Measurements from ENCODE around the gene RAB35.
A peak's percentile ranks its signal among the peaks of the same experiment; 100 is the strongest.

Gene RAB35

DNA sequence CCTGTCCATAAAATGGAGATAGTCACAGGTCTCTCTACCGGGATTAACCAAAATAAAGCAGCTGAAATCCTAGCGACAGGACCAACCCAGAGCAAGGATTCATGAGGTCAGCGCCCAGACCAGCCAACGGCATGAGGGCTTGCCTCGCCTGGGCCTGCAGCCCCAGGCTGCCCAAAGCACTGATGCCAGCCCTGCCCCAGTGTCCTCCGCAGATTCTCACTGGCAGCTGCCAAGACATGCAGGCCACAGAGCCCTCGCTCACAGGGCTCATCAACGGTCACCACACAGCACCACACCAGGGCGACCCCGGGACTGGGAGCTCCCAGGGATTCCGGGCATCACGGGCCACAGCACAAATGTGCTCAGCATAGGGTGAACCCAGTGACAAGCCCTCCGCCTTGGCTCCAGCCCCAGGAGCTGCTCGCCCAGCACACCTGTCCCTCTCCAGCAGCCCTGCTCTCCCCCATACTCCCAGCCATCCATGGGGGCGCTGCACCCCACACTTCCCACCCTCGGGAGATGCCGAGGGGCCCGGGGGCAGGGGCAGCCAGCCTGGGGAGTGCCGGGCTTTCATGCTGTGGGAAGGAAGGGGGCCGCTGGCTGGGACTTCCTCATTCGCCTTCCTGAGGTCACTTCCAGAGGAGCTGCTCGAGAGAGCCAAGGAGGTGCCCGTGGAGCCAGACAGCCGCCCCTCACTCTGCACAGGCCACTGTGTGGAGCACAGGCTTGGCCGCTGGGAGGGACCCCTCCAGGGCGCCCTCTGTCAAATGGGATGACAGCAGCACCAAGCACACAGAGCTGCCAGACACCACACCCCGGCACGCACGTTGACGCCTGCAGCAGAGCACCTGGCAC lies 14.1 kb downstream of the RAB35 start:
- no peak for DNase-seq

- DNase-seq = no peak
These were observed 14.9 kb downstream of the RAB35 start for GRCh38 chr12:120101617-120102016.

GRCh38 chr12:120101182-120101581 lies 15.4 kb downstream of the RAB35 start:
- DNase-seq = no peak

- DNase-seq = no peak
These were observed 15.9 kb downstream of the RAB35 start for GRCh38 chr12:120100630-120101029.

DNA sequence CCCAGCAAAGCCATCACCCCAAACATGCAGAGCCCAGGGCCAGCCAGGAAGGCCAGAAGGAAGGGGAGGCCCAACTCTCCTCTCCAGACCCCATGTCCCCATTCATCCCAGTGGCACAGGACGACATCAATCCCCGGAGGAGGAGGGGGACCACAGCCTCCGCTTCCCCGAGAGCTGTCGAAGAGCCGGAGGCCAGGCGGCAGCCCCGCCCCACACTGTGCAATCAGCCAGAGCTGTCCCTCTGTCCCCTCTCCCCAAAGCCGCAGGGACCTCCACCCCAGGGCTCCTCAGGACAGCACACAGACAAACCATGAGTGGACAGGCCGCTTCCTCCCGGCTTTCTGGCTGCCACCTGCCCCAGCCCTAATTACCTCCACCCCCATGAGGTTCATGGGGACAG lies 16.8 kb downstream of the RAB35 start:
- no peak for DNase-seq

GRCh38 chr12:120098756-120099470 lies 17.6 kb downstream of the RAB35 start:
- DNase-seq = no peak

DNA sequence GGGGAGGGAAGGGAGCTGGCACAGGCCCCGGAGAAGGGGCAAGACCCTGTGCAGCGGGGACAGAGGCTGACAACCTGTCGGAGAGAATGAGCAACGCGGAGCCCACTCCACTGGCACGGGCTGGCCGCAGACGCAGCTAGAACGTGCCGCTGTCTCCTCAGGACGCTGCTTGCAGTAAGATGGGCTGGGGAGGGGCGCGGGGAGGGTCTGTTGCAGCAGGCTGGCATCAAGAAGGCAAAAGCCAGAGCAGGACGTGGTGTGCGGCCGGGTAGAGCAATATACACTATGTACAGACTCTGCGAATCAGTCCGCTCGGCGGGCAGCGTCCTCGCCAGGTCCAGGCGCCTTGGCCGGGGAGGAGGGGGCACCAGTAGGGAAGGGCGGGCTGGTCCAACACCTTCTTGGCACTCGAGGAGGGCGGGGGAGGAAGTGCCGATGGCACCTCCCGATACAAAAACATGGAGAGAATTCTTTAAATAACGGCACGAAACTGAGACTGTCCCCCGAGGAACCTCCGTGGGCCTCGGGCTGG lies 19.8 kb downstream of the RAB35 start:
- no peak for DNase-seq

GRCh38 chr12:120095736-120096135 lies 20.8 kb downstream of the RAB35 start:
- DNase-seq = no peak

GRCh38 chr12:120095331-120095730 lies 21.2 kb downstream of the RAB35 start:
- DNase-seq = no peak

- DNase-seq = no peak
These were observed 22.1 kb downstream of the RAB35 start for GRCh38 chr12:120094485-120094884.

DNA sequence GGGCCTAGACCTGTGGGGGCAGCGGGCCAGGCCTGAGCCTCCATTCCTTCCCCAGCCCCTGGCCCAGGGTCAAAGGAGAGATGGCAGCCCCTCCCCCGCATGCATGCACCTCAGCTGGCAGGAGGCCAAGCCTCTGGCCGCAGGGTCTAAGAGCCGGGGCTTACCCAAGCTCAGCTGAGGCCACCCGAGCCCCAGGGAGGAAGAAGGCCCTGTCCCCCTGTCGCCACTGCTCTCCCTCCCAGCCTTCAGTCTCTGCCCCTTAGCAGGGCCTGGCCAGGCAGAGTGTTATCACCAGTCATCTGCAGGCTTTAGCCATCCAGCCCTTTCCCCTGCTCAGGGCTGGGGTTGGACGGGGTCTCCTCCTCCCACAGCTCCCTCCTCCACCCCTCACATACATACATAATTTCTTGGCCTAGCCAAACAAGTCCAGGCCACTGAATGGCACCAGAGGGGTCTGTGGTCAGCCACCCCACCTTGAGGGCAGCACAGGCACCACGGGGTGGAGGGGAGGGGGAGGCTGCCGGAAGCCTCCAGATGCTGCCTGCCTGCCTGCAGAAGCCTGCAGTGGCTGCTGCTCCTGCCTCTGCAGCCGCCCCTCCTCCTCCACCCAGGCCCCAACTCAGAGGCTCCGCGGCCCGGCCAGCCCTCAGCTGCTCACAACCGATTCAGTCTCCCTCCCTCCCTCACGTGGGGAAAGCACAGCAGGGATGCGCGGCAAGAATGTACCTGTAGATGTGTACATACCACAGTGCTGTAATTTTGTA lies 22.8 kb downstream of the RAB35 start:
- DNase-seq = peak; percentile 45

DNA sequence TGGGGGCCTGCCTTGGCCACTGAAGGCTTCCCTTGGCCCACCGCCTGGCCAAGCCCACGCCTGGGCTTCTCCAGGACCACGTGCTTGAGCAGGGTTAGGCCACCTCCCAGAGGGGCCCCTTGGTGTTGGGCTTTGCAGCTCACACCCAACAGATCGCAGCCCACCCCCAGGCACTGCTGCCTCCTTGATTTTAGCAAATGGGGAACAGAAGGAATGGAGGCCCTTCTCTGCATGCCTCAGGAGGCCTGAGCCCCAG lies 23.3 kb downstream of the RAB35 start:
- DNase-seq = no peak

DNA sequence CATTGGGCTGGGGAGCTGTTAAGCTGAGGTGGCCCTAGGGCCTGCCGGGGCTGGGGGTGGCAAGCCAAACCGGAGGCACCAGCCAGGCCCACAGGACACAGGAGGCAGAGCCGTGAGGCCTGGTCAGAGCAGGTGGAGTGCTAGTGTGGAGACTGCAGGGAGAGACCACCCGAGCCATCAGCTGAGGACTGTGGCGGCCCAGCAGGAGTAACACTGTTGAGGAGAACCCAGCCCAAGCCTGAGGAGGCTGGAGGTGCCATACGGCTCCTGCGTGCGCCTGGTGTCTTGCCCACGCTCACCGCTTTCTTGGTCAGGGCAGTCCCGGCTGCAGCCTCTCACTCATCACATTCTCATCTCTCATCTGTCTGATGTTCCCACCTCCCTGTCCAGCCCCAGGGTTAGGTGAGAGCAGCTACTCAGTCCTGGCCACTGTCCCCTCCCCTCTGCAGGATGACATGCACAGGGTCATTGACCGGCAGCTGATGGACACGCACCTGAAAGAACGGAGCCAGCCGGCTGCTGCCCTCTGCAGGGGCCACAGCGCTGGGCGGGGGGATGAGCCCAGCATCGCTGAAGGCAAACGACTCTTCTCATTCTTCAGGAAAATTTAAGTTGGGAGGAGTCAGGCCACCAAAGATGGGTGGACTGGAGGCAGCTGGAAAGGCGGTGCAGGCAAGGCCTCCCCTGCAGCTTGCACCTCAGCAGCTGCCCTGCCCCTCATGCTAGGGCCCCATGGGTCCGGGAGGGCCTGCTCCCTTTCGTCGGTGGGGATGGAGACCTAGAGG lies 23.8 kb downstream of the RAB35 start:
- DNase-seq = no peak

- DNase-seq = peak; percentile 16
These were observed 25.0 kb downstream of the RAB35 start for GRCh38 chr12:120091371-120092090.

DNA sequence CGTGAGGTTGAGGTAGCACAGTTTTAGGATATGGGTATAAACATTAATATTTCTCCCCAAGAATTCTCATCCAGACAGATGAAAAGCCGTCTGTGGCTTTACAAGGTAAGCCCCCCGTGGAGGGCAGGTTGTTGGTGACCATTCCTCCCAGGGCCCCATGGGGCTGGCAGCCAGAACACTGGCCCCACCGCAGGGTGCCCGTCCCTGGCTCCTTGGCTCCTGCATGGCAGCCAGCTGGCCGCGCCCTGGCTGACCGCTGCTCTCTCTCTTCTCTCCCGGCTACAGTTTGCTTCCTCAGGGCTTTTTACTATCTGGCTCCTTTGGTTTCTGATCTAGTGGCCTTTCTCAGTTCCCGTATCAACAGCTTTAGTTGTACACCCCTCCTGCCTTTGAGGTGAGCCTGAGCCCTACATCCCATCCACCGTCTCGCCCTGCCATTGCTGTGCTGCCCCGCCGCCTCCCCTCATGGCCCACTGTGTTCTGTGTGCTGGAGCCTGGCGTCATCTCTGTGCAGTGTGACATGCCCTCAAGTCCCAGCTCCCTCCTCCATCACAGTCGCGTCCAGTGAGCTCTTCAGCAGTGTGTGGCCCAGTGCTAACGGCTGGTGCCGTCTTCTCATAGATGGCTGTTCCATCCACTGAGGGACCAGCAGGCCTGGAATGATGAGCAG lies 25.8 kb downstream of the RAB35 start:
- no peak for DNase-seq

- DNase-seq = no peak
These were observed 26.3 kb downstream of the RAB35 start for GRCh38 chr12:120090206-120090605.

DNA sequence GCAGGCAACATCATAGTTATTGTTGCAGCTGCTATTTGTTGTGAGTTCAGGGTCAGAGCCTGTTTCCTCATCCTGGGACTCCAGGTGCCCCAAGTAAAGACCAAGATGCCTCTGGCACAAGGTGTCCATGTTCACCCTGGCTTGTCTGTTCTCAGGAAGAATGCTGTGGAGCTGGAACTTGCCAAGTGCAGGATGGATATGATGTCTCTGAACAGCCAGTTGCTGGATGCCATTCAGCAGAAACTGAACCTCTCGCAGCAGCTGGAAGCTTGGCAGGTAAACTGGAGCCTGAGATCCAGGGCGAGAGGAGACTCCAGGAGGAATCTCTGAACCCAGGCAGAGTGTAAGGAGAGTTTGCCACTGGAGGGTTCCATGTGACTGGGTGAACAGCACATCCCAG lies 26.8 kb downstream of the RAB35 start:
- DNase-seq = no peak

- DNase-seq = no peak
These were observed 27.4 kb downstream of the RAB35 start for GRCh38 chr12:120089105-120089504.

DNA sequence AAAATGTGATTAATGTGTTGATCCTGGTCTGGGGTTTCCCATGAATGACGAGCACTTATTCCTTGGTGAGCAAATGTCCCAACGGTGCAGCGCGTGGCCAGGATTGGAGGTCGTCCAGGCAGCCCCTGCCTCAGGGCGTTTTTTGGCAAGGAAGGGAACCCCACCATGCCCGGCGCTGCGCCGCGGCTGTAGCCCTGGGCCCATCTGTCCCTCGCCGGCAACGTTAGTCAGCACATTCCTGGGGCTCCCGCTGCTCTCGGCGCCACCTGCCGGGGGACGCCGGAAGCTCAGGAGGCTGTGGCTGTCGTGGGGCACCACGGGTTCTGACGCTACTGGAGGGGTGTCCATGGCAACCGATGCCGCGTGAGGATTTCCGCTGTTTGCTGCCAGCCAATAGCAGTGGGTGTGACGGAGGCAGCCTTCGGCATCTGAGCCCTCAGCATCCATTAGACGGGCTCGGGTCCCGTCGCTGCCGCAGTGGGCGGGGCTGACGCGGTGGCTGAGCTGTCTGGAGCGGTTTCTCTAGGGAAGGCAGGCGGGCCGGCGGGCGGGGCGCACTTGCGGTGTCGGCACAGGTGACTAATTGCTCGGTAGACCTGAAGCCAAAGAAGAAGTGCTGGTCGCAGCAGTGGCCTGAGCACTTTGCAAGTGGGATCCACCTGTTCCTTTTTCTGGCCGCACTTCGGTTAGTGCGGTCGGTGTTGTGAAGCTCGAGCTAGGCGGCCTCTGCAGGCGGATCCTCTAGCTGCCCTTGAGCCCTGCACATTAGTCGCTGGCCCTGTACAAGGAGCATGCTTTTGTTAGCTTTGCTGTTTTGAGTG lies 29.5 kb downstream of the RAB35 start:
- DNase-seq = peak; percentile 100

DNA sequence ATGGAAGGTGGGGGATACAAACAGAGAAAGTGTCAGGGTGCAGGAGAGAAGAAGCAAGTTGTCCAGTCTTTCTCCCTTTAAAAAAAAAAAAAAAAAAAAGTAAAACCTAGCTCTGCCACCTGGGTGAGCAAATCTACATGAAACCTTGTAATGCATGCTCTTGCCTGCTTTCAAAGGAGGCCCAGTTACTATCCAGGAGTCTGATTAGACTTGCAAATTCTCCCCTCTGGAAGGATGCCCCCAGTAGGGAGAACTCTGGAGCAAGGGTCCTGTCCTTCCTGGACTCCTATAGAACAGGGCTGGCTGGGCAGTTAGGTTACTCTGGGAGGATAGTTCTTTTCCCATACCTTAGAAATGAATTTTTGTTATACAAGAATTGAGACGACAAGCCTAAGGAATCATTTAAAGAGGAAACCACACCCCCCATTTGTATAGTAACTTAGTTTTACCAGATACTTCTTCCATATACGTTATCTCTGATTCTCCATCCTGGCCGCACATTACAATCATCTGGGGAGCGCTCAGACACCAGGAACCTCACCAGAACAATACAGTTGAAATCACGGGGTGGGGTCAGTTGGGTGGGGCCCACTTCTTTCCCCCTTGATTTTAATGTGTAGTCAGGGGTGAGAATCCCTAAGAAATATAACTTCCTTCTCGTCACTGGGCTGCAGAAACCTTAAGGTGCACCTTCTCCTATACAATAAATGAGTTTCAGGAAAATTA lies 30.5 kb downstream of the RAB35 start:
- peak; percentile 53 for DNase-seq

Data from NCI-H69 (cell line).